Stimulated activated CD4-positive, alpha-beta T cell treated with anti-CD3 and anti-CD28 coated beads, Interleukin-15, amount 100 ng/mL, for 1 hour (primary cell): ENCODE results near the gene KIAA0513.

ENCODE experiments used
- DNase-seq, 2 donors: peaks; one replicate each; pipeline ENCODE4 v3.0.0-alpha.2; 2020; ENCODE audit warnings: low read depth in 1 of 2, low spot score in 1 of 2

The KIAA0513 gene

DNA sequence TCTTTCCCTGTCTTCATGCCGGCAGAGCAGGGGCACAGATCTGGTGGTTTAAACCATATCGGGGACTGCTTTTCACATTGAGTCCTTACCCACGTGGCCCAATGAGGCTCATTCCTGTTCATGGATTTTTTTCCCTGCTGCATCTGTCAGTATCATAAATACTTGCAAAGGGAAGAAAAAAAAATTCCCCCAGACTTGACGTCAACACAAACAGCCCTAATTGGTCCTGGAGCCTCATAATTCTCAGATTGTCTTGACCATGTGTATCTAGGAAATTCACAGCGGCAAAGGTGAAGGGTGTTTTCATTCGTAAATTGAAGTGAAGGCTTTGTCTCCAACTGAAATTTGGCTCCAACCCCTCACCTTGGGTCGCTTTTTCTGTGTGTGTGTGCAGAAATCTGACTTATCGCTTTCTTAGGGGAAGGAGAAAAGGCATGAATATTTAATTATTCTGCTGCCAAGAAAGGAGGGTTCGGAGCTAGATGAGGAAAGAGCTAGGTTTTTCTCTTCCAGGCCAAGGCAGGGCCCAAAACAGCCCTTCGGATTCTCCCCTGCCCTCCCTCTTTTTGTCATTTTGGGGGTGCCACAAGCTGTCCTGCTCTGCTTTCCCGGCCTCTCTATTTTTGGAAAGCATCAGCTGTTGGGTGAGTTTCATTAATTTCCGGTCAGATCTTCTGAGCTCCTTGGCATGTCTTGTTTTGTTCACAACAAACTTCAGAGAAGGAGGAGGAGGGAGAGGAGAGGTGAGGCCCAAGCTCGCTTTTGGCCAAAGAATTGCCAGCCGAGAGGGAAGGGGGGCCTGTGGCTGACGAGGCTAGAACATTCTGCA lies 102.5 kb downstream of the KIAA0513 start:
- no peak for DNase-seq

DNA sequence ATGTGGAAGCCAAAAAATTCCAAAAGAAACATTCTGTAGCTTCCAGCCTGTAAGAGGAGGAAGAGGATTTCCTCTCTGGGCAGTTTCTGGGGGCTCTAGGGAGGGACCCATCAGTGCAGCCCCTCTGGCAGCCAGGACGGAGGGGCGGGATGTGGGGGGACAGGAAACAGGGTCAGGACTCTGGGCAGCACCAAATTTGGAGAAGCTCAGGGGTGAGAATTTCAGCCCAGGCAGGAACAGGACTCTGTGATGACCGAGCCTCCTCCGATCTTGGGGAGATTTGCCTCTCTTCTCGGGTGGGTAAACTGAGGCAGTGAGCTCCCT lies 103.1 kb downstream of the KIAA0513 start:
- no peak for DNase-seq

DNA sequence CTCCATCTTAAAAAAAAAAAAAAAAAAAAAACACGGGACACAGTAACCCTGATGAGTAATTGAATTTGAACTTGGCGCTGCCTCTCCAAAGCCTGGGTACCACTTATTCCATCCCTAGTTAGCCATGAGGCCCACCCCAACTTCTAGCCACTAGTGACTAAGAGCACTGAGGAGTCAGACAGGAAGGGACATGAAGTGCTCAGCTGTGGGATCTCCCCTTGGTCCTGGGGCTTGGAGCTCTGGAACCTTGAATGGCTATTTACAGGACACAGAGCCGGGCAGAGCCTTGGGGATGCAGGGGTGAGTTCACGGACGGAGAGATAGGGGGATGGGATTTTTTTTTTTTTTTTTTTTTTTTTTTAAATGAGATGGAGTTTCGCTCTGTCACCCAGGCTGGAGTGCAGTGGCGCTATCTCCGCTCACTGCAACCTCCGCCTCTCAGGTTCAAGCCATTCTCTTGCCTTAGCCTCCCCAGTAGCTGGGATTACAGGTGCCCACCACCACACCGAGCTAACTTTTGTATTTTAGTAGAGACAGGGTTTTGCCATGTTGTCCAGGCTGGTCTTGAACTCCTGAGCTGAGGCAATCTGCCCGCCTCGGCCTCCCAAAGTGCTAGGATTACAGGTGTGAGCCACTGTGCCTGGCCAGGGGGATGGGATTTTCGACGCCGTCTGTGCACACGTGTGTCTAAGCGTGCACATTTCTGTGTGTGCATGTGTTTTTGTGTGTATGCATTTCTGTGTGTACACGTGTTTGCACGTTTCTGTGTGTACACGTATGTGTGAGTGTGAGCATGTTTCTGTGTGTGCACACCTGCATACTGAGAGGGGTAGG lies 105.1 kb downstream of the KIAA0513 start:
- no peak for DNase-seq

DNA sequence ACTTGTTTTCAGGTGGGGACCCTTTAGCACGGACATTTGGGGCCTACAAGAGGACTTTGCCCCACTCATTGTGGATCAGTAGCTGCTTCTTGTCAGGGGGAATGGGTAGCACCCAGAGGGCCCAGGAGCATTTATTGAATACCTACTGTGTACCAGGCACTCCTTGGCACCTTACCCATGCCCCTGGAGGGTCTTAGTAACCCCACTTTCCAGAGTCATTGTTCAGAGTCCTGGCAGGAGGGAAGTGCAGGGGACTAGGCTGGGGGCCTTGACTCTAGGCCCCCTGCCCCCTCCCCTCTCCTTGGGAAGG lies 105.7 kb downstream of the KIAA0513 start:
- DNase-seq: no peak

DNA sequence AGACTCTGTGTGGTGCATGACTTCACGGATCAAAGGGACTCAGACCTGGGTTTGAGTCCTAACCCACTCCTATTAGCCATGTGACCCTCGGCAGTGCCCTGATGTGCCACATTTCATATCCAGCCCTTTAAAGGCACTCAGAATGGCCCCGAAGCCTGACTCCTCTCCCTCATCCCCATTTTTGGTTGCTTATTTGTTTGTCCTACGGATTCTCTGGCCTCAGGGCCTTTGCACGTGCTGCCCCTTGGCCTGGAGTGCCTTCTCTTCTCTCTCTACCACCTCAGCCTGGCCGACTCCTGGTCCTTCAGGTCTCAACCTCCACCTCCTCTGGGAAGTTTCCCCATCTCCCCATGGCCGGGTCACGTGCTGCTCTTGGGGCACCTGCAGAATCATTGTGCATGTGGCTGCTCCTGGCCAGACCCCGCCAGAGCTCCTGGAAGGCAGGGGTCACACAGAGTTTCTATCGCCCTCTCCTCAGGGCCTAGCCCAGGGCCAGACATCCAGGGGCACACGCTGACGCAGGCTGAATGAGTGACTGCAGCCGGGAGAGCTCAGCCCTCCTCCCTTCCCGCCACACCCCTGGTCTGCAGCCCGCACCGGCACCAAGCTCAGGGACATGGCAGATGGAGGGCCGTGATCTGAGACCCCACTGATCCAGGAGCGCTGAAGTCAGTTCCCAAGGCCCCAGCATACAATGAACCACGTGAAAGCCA lies 106.6 kb downstream of the KIAA0513 start:
- DNase-seq: no peak

DNA sequence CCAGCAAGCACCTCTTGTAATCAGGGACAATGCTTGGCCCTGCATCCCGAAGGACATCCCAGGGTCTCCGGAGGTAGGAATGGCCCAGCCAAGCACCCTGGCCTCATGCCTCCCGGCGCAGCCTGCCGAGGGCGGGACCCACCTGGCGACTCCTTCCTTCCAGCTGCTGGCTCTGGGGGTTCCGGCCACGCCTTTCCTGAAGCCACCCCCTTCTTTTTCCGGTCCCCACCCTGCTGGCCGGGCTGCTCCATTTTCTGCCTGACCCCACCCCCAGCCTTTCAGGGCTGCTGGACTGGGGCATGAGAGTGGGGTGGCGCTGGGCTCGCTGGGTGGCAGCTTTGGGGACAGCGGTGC lies 107.2 kb downstream of the KIAA0513 start:
- DNase-seq: no peak

DNA sequence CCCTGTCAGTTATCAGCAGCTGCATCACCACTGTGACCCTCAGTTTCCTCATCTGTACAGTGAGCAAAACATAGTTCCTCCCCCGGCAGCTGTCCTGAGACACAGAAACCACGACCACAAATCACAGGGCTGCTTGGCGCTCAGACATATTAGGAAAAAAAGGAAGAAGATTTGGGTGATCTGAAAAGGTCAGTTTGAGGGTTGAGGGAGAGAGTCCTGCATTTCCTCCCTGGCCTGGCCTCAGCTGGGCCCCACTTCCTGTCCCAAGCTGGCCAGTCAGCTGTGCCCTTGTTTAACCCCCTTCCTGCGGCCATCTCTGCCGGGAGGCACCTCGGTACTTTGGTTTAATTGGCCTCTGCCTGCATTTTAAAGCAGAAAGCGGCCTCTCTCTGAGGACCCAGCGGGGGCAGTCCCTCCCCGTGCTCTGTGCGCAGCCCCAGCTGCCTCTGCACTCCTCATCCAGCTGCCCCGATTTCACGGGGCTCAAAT lies 108.7 kb downstream of the KIAA0513 start:
- no peak for DNase-seq

DNA sequence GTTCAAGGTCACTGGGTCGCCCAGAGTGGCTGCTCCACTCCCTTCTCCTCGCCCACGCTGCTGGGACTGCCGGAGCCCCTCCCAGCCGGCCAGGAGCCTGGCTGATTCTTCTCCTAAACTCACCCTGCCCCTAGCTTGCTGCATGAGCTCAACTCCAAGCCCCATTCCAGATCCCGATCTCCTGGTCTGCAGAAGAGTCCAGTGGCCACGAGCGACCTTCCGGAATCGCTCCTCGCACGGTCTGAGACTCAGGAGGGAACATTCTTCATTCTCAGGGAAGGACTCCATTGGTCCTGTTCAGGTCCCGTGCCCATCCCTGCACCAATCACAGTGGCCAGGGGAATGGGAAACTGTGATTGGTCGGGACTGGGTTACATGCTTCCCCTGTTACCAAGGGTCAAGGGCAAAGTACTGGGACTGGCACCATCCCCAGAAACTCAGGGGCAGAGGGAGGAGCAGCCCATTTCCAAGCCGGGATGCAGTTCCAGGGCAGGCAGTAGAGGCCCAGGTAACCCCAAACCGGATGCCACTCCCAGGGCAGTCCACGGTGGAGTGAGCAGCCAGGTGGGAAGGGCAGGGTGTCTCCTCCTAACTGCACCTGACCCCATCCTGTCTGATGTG lies 109.2 kb downstream of the KIAA0513 start:
- no peak for DNase-seq

DNA sequence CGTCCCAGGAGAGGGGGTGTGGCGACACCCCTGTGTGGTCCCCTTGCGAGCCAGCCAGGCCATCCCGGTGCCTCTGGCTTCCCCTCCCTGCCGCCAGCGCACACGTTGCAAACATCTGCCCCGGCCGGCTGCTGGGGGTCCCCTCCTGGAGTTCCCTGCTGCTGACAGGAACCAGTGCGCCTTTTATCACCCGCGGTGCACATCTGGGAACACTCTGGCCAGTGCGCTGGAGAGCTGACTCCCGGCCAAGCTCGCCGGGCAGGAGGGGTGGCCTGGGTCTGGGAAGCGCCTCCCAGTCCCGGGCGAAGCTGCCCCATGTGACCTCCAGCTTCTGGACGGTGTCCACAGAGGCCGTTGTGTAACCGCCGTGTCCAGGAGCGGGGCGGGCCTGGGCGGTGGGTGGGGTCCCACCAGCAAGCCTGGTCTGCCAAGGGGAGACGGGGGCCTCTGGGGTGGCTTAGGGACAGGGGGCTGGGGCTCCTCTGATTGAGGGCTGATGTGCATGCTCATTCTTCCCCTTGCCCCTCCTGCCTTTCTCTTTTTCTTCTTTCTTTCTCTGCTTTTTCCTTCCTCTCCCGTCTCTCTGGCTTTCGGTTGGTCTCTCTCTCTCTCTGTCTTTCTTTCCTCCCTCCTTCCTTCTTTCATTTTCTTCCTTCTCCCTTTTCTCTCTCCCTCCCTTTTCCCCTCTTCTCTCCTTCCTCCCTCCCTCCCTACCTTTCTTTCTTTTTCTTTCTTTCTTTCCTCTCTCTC lies 109.9 kb downstream of the KIAA0513 start:
- DNase-seq: no peak

DNA sequence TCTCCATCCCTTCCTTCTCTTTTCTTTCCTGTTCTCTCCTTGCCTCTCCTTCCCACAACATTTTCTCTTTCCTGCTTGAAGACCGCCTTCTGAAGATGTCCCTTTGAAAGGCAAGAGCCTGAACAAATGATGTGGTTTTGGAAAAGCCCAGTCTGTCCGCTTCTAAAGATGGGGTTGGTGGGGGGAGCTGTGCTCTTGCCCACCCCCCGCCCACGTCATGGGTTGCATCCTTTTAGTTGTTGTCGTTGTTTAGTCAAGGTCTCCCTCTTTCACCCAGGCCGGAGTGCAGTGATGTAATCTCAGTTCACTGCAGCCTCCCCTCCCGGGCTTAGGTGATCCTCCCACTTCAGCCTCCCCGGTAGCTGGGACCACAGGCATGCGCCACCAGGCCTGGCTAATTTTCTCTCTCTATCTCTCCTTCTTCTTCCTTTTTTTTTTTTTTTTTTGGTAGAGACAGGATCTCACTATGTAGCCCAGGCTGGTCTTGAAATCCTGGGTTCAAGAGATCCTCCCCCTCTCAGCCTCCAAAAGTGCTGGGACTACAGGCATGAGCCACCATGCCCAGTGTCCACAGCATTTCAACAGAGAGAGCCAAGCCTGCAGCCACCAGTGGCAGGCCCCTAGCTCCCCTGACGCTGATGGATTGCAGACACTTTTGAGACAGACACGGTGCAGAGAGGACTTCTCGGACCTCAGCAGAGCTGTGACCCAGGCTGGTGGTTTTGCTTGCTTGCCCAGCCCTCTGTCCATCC lies 110.7 kb downstream of the KIAA0513 start:
- DNase-seq: no peak

DNA sequence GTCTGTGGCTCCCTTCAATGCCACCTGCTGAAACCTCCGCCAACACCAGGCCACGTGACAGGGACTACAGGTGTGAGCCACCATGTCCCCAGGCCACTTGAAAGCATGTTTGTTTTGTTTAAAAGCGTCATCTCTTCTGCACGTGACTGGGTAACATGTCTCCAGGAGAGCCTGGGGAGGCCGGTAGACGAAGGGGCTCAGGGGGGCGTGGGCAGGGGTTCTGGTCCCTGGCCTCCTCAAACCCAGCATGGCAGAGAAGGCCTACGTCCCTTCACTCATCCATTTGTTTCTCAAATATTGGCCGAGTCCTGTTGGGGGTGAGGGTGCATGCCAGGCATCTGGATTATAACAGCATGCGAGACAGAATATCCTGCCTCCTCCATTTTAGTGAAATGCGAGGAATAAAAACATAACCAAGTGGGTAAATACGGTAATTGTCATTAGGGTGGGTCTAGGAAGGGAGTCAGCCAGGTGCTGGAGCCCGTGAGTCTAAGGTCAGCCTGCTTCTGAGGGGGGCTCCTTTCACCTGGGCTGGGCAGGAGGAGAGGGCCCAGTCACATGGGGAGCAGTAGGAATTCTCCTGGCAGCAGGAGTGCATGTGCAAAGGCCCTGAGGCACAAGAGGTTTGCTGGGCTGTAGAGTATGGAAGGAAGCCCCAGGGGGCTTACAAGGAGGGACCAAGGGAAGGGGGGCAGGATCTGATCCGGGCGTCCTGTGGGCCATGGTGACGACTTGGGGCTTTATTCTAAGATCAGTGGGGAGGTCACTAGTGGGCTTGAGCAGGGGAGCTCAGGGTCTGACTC lies 111.4 kb downstream of the KIAA0513 start:
- DNase-seq: no peak

DNA sequence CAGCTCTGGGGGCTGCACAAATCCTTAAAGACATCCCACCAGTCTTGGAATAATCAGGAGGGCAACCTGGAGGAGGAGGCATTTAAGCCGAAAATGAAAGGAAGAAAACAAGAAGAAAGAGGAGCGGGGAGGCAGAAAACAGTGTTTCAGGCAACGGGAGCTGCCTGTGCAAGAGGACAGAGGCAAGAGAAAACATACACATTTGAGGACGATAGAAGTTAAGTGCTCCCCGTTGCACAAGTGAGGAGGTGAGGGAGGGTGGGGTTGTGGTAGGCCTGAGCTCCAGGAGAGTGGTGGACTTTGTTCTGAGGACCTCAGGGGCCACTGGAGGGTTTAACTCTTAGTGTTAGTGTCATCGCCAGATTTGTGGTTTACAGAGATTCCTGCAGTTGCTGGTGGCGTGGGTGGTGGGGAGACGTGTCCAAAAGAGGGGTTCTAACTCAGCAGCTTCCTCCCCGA lies 112.3 kb downstream of the KIAA0513 start:
- DNase-seq: no peak

DNA sequence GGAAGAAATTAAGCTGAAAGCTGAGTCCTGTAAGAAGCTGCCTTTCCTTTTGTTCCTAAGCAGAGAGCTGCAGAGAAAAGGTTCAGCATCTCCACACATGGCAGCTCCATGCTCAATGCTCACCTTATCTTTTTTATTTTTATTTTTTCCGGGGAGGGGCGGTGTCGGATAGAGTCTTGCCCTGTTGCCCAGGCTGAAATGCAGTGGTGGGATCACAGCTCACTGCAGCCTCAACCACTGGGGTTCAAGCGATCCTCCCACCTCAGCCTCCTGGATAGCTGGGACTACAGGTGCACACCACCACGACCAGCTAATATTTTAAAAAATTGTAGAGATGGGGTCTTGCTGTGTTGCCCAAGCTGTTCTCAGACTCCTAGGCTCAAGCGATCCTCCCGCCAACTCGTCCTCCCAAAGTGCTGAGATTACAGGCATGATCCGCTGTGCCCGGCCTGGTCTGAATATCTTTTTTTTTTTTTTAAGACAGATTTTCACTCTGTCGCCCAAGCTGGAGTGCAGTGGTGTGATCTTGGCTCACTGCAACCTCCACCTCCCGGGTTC lies 112.9 kb downstream of the KIAA0513 start:
- no peak for DNase-seq

DNA sequence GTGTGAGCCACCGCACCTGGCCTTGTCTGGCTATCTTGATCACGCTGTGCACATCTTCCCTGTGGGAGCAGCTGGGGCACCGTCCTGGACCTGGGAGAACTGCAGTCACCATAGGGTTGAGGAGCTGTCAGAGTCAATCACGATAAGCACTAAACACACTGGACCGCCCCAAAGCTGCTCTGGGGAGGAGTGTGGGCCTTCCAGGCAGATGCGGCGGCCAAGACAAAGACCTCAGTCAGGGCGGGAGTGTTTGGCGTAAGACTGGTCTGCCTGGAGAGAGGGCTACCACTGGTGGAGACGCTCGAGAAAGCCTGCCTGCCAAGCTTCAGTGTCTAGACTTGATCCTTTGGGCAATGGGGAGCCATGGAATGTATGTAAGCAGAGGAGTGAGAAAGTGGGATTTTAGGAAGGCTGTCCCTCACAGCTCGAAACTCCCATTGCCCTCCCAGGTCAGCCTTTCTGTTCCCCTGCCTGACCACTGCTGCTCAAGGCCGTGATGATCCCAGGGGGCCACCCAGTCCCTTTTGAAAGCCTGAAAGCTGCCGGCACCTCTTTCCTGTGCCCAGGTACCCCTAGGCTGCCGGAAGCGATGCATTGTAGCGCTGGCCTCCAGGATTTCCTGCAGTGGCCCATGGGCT lies 114.0 kb downstream of the KIAA0513 start:
- no peak for DNase-seq

DNA sequence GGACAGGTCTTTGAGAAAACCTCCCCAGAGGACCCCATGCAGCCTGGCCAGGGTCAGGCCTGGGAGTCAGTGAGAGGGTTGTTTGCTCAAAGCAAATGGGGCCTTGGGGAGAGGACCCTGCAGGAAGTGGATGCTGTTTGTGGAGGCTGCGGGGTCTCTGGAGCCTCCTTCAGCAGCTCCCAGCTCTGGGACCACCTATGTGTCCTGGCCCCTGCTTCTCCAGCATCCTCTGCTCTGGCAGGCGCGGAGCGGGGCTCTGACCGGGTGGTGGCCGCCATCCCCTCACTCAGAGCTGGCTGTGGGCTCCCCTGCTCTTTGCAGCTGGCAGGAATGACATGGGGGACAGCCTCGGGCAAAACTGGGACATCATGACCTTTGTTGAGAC lies 114.5 kb downstream of the KIAA0513 start:
- DNase-seq: no peak

DNA sequence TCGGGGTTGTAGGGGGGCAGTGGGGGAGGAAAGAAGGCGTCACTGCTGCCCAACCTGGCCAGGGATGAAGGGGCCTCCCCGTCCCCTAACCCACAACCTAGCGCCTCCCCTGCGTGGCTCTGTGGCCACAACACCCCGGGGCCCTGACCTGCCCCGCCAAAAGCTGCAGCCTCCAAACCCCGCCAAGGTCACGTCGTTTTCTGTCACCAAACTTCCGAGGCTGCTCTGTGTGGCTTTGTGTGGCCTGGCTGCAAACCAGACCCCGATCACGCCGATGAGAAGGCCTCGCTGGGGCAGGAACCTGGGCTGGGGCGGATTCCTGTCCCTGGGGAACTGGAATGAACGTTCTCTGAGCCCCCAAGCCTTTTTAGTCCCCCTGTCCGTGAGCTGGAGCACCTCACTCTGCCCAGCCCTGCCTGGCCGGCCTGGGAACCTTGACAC lies 115.2 kb downstream of the KIAA0513 start:
- DNase-seq: no peak
